ENCODE results near the gene SLC22A5.

DNA sequence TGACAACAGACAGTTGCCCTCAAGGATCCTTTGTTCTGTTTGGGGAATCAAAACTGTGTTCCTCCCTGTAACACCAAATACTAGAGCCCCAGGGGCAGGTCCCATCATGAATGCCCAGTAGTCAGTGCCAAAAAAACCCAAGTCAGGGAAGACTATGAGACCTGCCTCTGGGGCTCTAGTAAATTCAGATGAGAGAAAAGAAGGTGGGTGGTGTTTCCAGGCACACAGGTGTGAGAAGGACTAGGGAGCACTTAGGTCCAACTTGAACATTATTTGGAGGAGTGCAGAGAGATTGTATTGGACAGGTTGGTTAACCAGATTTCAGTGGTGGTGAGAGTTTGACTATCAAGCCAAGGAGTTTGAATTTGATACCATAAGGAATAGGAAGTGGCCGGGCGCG, 52.0 kb downstream of the SLC22A5 start:
- TF ChIP-seq POLR2A (IDR thresholded peaks at IDR 0.05; ENCODE audit: low read depth, low read length) (no peak), EZH2 (IDR thresholded peaks at IDR 0.05; ENCODE audit: borderline replicate concordance, low read depth, low read length, severe bottlenecking) (no peak), POLR2AphosphoS5 (IDR thresholded peaks at IDR 0.05; ENCODE audit: insufficient read depth, low read depth, low read length) (no peak)
- TF ChIP-seq, protein P1, sequence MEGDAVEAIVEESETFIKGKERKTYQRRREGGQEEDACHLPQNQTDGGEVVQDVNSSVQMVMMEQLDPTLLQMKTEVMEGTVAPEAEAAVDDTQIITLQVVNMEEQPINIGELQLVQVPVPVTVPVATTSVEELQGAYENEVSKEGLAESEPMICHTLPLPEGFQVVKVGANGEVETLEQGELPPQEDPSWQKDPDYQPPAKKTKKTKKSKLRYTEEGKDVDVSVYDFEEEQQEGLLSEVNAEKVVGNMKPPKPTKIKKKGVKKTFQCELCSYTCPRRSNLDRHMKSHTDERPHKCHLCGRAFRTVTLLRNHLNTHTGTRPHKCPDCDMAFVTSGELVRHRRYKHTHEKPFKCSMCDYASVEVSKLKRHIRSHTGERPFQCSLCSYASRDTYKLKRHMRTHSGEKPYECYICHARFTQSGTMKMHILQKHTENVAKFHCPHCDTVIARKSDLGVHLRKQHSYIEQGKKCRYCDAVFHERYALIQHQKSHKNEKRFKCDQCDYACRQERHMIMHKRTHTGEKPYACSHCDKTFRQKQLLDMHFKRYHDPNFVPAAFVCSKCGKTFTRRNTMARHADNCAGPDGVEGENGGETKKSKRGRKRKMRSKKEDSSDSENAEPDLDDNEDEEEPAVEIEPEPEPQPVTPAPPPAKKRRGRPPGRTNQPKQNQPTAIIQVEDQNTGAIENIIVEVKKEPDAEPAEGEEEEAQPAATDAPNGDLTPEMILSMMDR (IDR thresholded peaks at IDR 0.05; ENCODE audit: extremely low read depth in 1 of 2, insufficient read depth in 1 of 2, low read depth in 1 of 2, low read length in 2 of 2) = no peak
